ENCODE data around the gene LRFN2. TPM values are rescaled to one million over a fixed set of nuclear protein-coding genes. Genes with fewer than 3 reads are reported as not detected.
A peak's percentile ranks its signal among the peaks of the same experiment; 100 is the strongest.

Gene LRFN2
- total RNA-seq, 2 donors from 2014 or later = not detected

DNA sequence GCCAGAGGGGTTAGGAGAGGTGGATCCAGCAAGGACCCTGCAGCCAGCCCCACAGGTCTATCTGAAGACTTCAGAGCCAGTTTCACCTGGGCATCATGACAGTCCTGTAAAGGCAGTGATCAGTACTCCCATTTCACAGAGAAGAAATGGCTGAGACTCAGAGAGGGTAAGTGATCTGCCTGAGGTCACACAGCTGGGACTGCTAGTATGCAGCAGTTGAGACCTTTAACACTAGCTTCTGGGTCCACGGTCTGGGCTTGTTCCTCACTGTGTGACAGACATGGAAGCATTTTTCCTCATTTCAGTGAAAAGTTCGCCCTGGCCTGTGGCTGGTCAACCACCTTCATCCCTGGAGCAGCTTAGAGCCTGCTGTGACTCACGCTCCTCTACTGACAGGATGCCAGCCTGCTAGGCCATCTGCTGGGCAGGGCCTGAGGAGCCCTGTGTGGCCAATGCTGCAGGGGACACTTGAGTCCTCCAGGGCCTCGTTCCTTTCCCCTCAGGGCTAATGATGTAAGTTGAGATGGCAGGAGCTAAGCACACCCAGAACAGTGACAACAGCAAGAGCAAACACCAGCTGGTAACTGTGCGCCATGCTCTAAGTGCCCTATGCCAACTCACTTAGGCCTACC is 192.0 kb downstream of the LRFN2 start:
- ATAC-seq (no peak), DNase-seq (ENCODE audit: low spot score in 2 of 2) (no peak)
- H3K9me3 Mint-ChIP-seq = no peaks in the 10 kb centered on the region
- H3K27ac Mint-ChIP-seq = no peak overlapping the region
- no peaks in the 10 kb centered on the region for H3K36me3 Mint-ChIP-seq

DNA sequence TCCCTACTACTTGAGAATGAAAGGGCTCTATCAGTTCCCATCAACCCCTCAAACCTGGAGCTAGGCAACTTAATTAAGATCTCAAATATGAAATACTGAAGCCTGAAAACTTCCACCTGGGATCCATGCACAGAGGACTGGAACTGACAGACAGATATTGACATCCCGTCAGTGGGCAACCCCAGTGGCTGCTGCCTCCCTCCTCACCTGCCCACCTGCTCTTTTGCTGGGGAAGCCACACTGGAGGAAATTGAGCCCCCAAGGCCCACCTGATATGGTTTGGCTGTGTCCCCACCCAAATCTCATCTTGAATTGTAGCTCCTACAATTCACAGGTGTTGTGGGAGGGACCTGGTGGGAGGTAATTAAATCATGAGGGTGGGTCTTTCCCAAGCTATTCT is 192.8 kb downstream of the LRFN2 start:
- no peak for ATAC-seq
- Mint-ChIP-seq H3K9me3 (no peaks in the 10 kb centered on the region), H3K27ac (no peak overlapping the region), H3K36me3 (no peaks in the 10 kb centered on the region)
- DNase-seq (ENCODE audit: low spot score in 2 of 2) = no peak

DNA sequence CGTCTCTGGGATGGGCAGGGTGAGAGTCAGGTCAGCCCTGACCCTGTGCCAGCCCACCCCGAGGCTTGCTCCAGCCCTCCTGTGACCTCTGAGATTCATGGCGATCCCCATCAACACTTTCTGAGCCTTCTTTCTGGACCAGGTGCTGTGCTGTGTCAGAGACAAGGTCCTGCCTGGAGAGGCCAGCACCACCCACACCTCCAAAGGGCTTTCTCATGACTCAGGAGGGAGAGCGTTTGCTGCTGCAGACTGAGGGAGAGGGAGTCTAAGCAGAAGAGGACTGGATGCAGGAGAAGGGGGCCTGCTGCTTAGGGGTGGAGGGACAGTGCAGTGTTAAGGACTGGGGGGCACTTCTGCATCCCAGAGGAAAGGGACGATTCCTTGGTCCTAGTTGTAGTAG is 193.5 kb downstream of the LRFN2 start:
- ATAC-seq (no peak), DNase-seq (ENCODE audit: low spot score in 2 of 2) (no peak)
- H3K9me3 Mint-ChIP-seq = no peaks in the 10 kb centered on the region
- H3K27ac Mint-ChIP-seq = peak overlapping the region in 1 of 2 donors; percentile 5
- H3K36me3 Mint-ChIP-seq = no peaks in the 10 kb centered on the region

DNA sequence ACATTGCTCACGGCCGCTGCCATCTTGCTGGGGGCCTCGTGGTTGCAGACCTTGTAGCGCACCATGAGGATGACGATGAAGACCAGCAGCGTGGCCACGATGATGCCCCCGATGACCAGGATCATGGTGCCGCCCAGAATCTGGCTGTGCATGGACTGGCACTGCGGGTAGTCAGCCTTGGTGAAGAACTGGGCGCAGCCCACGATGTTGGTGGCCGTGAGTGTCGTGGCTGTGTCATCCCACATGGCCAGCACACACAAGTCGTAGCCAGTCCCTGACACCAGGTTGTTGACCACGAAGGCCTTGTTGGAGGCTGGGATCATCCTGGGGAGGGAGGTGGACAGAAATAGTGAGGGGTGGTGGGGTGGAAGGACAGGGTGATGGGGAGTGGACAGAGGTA is 194.6 kb downstream of the LRFN2 start:
- Mint-ChIP-seq H3K9me3 (no peaks in the 10 kb centered on the region), H3K36me3 (no peaks in the 10 kb centered on the region), H3K27ac (no peak overlapping the region)
- ATAC-seq (no peak), DNase-seq (ENCODE audit: low spot score in 2 of 2) (no peak)

DNA sequence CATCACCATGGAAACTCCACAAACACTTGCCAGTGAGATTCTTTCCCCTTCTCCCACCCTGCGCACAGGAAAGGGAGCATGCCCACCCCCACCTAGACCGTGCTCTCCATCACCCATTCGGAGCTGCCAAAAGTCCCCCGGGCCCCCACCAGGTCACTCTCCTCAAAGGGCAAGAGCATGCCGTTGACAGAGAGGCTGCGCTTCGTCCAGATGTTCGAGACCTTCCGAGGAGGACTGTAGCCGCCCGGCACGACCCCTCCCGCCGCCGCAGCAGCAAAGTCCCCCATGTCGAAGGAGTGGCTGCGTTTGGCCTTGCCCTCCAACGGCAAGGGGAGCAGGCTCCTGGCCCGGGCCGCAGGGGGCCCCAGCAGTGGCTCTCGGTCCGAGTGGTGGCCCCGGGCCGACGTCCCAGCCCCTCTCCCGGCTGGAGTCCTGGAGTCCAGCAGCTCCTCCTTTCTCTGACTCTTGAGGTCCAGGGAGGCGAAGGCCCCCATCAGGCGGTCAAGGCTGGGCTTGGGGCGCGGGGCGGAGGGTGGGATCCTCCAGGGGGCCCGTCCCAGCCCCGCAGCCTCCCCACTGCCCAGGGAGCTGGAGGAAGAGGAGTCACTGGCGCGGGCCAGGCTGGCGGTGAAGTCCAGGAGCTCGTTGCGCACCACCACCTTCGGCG is 195.2 kb downstream of the LRFN2 start:
- H3K27ac Mint-ChIP-seq = no peak overlapping the region
- H3K36me3 Mint-ChIP-seq = no peaks in the 10 kb centered on the region
- no peaks in the 10 kb centered on the region for H3K9me3 Mint-ChIP-seq
- ATAC-seq (no peak), DNase-seq (ENCODE audit: low spot score in 2 of 2) (no peak)

DNA sequence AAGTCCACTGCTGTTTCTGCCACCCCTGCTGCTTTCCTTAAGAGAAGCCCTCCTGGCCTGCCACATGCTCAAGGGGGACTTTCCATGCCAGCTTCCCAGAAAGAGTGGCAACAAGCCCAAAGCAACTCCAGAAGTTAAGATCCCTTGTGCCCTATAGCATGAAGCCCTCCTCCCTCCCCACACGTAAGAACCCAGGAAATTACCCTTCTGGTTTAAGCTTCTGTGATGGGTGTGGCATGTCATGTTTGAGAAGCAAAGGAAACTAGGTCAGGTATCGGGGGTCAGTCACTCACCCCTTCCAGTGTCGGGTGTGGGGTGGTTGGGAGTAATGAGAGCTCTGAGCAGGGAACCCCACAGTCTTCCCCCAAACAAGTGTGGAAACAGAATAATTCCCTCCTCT is 196.1 kb downstream of the LRFN2 start:
- no peaks in the 10 kb centered on the region for H3K9me3 Mint-ChIP-seq
- no peak overlapping the region for H3K27ac Mint-ChIP-seq
- no peak for DNase-seq (ENCODE audit: low spot score in 2 of 2)
- H3K36me3 Mint-ChIP-seq = no peaks in the 10 kb centered on the region
- ATAC-seq = no peak

DNA sequence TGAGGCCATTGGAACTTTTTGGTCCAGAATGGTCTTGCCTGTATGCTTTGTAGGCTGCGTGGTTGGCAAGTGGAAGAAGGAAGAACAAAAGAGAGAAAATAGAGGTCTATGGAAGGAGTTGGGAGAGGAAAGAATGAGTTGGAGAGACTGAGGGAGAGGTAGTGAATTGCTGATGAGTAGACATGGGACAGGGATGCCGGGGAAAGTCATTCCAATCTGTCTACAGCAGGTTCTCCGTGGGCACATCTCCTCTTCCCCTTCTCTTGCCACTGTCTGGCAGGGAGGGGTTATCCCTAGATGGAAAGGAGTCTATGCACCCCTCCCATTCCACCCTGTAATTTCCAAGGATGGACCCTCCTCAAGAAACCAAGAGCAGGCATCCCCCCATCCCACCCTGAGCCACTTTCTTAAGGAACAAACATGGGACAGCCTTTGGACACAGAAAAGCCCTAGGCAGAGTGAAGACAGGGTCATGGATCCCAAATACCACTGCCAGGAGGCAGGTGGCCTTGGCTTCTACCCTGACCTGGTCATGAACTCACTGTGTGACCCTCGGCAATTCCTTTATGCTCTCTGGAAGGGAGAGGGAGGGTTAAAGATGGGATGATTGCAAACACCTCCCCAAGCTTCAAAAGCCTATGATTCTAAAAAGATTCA is 196.9 kb downstream of the LRFN2 start:
- Mint-ChIP-seq H3K9me3 (no peaks in the 10 kb centered on the region), H3K27ac (peak overlapping the region in 1 of 2 donors; percentile 74), H3K36me3 (no peaks in the 10 kb centered on the region)
- DNase-seq (ENCODE audit: low spot score in 2 of 2) (no peak), ATAC-seq (no peak)

DNA sequence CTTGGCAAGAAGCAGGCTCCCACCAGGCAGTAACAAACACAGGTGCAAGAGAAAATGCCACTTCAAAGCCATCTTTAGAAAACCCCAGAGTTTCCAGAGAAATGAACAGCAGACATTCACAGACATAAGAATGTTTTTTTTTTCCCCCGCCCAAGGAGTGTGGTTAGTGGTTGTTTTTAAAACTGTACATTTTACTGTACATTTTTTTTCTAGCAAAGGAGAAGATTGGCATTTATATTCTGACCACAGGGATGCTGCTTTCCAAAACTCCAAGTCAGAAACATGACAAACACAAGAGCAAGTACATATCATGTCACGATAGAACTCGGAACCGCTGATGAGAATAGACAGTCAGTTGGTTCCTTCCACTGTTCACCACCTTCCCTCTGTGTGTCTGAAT is 197.9 kb downstream of the LRFN2 start:
- ATAC-seq (peak; percentile 48 to 49), DNase-seq (ENCODE audit: low spot score in 2 of 2) (no peak)
- no peaks in the 10 kb centered on the region for H3K36me3 Mint-ChIP-seq
- H3K9me3 Mint-ChIP-seq = no peaks in the 10 kb centered on the region
- peak overlapping the region; percentile 69 to 74 for H3K27ac Mint-ChIP-seq

DNA sequence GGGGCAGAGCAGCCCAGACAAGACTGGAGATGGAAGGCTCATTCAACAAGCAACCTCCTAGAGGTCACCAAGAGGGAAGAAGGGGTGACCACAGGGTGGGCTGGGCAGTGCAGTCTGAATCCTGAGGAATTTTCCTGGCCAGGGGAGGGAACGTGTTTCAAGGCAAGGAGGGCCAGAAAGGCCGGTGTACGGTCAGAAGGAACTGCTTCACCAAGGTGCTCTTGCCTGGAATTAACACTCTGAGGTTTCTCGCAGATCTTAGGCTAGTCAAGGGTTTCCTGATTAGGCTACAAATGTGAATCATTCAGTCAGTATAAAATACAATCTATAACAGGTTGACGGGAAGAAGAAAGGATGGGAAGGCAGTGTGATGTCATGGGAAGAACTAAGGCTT is 199.3 kb downstream of the LRFN2 start:
- H3K9me3 Mint-ChIP-seq = no peaks in the 10 kb centered on the region
- ATAC-seq = peak in 1 of 2 donors; percentile 52
- peak overlapping the region; percentile 45 to 69 for H3K27ac Mint-ChIP-seq
- no peaks in the 10 kb centered on the region for H3K36me3 Mint-ChIP-seq
- DNase-seq (ENCODE audit: low spot score in 2 of 2) = no peak

DNA sequence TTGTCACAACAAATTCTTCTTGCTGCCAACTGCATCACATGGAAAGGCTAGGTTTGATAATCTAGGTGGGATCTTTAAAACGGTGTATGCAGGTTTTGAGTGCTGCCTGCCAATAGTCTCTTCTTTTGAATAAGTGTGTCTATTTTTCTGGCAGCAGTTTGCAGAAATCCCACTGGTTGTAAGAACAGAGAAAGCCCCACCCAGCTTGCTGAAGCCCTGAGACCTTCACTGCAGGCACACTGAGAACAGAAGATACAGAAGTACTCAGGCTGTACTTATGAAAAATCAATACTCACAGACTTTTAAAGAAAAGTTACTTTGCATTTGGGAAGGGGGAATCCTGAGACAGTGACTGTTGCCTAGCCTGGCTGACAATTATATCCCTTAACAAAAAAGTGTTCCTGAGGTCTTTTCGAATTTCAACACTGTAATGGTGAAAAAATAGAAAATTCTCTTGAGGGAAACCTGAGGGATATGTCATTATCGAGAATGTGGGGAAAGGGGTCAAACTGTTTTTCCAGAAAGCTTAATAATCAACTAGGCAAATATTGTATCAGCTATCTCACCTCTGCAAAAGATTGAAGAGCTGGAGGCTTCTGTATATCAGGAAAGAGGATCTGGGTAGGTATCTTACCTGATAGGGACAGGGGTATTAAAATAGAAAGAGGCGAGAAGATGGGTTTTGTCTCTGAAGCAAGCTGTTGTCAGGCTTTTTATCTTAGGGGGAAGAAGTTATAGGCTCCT is 199.9 kb downstream of the LRFN2 start:
- DNase-seq (ENCODE audit: low spot score in 2 of 2) (no peak), ATAC-seq (no peak)
- Mint-ChIP-seq H3K9me3 (no peaks in the 10 kb centered on the region), H3K36me3 (no peaks in the 10 kb centered on the region), H3K27ac (peak overlapping the region; percentile 45 to 69)

DNA sequence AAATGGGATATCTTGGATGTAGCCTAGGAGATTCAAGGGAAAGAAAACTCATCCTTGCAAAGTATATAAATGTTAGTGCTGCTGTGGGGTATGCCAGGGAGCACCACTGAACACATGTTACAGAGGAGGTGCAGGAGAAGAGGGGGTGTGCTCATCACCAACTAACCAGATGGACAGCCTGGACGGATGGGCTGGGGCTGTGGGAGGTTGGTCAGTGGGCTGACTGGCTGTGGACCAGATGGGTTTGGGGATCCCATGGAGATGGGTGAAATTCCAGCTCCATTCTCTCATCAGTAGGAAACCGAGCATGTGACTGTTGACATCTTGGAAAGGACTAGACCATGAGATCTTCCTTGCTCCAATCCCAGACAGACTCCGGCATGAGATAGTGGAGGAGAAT is 201.0 kb downstream of the LRFN2 start:
- no peak for ATAC-seq
- H3K36me3 Mint-ChIP-seq = no peaks in the 10 kb centered on the region
- no peak for DNase-seq (ENCODE audit: low spot score in 2 of 2)
- H3K27ac Mint-ChIP-seq = no peak overlapping the region
- H3K9me3 Mint-ChIP-seq = no peaks in the 10 kb centered on the region

DNA sequence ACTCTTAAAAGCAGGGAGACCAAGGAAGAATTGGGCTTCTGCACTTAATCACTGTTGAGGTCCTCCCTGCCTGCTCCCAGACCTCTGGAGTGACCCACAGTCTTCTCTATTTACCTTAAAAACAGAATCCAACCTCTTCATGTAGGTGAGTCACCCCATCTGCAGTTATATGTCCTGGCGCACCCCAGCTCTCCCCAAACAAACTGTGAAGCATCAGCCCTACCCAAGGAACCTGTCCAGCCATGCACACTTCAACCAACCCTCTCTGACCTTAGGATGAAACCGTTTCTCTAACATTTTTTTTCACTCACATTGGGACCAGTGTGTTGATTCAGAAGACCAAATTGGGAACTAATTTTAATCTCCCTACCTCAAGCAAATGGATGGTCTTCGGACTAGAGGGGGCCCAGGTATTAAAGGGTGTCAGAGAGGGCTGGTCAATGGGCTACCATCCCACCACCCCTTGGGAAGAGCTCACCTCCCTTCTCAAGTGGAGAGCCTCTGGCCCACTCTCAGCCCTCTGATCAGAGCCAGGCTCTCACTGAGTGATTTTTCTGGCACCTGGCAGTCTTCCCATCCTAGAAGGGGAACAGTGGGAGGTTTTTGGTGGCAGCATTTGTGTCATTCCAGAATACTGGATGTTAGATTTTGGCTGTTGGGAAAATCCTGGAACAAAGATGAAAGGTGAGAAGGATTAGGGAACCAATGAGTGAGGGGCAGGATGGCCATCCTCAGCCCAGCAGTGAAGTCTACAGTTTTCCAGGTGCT is 203.6 kb downstream of the LRFN2 start:
- DNase-seq (ENCODE audit: low spot score in 2 of 2) = no peak
- H3K36me3 Mint-ChIP-seq = peaks cover 0 to 9% of the 10 kb centered on the region in 2 donors
- no peak for ATAC-seq
- H3K27ac Mint-ChIP-seq = no peak overlapping the region
- no peaks in the 10 kb centered on the region for H3K9me3 Mint-ChIP-seq

DNA sequence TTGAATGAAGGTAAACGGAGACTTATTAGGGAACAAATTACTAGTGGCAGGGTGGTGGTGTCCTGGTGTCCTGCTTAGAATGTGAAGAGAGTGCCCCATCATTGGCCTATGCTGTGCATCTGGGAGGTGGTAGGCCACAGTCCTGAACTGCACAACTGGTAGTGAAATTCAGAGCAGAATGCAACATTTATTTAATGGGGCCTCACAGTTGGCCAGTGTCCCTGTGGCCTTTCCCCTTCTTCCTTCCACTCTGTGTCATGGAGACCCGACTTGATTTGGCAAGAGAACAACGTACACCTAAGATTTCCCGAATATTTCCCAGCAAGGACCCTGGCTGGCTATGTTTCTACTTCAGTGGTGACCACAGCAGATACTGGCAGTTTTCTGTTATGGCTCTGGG is 206.9 kb downstream of the LRFN2 start:
- H3K27ac Mint-ChIP-seq = no peak overlapping the region
- H3K9me3 Mint-ChIP-seq = no peaks in the 10 kb centered on the region
- no peak for ATAC-seq
- DNase-seq (ENCODE audit: low spot score in 2 of 2) = no peak
- H3K36me3 Mint-ChIP-seq = peaks cover 0 to 14% of the 10 kb centered on the region in 2 donors

DNA sequence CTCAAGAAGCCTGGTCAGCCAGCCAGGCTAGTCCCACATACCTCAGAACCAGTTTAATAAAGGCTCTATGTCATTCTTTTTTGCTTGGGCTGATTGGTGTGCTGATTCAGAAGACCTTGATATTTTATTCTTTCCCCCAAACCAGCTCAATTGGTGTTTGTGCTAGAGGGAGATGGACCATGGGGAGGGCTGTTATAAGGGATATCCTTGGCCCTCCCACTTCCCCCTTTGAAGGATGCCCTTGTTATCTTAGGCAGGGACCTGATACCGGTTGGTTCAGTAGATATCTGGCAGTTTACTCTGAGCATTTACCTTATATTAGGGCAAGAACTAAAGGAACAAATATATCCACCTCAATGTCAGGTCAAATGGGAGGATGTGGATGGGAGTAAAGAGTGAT is 207.4 kb downstream of the LRFN2 start:
- no peak overlapping the region for H3K27ac Mint-ChIP-seq
- H3K9me3 Mint-ChIP-seq = no peaks in the 10 kb centered on the region
- peaks cover 0 to 14% of the 10 kb centered on the region in 2 donors for H3K36me3 Mint-ChIP-seq
- ATAC-seq (no peak), DNase-seq (ENCODE audit: low spot score in 2 of 2) (no peak)

DNA sequence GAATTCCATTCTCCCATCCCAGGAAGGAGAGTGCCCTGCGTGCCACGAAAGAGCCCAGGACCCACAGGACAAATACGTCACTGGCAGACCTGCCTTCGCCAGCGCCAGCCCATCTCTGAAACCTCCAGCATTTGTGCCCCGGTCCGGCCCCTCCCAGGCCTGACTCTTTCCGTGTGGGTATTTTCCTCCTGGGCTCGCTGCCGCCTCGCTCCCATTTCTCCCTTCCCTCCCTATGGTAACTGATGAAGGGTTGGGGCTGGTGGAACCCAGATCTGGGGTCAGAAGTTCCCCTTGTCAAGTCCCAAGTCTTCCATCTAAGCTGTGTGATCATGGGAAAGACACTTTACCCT is 208.5 kb downstream of the LRFN2 start:
- ATAC-seq (no peak), DNase-seq (ENCODE audit: low spot score in 2 of 2) (no peak)
- no peaks in the 10 kb centered on the region for H3K9me3 Mint-ChIP-seq
- H3K36me3 Mint-ChIP-seq = peaks cover 0 to 14% of the 10 kb centered on the region in 2 donors
- H3K27ac Mint-ChIP-seq = no peak overlapping the region

DNA sequence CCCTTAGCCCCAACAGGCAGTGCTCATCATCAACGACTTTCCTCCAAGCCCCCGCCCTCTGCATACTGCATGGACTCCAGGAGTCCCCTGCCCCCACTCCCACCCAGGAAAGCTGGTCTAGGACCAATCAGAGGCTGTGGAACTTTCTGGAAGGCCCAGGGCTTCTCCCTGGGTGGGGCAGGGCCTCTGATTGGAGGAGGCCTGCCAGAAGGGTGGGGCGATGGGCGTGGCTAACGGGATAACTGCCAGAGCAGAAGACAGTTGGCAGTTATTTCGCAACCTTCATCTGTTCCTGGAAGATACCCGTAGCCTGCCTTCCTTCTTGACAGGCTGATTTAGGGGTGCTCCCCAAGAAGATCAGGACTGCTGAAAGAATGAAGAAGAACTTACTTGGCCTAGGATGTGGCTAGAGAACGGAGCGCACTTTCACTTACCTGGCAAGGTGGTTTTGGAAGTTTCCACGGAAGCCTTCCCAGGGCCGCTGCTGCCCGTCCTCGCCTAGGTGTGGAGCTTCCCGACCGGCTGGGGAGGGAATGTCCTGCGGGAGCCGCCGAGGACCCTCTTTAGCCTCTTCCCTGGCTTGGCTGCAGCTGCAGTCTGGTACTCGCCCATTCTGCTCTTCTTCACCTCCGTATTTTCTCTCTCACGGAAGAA is 209.0 kb downstream of the LRFN2 start:
- Mint-ChIP-seq H3K27ac (no peak overlapping the region), H3K36me3 (peaks cover 0 to 14% of the 10 kb centered on the region in 2 donors), H3K9me3 (no peaks in the 10 kb centered on the region)
- DNase-seq (ENCODE audit: low spot score in 2 of 2) = no peak
- ATAC-seq = no peak
